ENCODE measurements around the gene CELF5.
A peak's percentile ranks its signal among the peaks of the same experiment; 100 is the strongest.
"Not testable (repeated sequence)": the region's sequence is repeated elsewhere in the genome, so short reads cannot be mapped to it uniquely, and the experiment has no call there.

The CELF5 gene

GRCh38 chr19:3283246-3283751 lies 58.8 kb downstream of the CELF5 start:
- no peak for DNase-seq (ENCODE audit: low read depth, low spot score)
- no peak for TF ChIP-seq CTCF (IDR thresholded peaks at IDR 0.05; ENCODE audit: low read depth, low read length)
- H3K4me3 ChIP-seq (ENCODE audit: low read depth, low read length), result no peak overlapping the region
- in situ Hi-C loops (cut with HindIII; ENCODE audit: low sequenced_read_pairs), result no loop called here

DNA sequence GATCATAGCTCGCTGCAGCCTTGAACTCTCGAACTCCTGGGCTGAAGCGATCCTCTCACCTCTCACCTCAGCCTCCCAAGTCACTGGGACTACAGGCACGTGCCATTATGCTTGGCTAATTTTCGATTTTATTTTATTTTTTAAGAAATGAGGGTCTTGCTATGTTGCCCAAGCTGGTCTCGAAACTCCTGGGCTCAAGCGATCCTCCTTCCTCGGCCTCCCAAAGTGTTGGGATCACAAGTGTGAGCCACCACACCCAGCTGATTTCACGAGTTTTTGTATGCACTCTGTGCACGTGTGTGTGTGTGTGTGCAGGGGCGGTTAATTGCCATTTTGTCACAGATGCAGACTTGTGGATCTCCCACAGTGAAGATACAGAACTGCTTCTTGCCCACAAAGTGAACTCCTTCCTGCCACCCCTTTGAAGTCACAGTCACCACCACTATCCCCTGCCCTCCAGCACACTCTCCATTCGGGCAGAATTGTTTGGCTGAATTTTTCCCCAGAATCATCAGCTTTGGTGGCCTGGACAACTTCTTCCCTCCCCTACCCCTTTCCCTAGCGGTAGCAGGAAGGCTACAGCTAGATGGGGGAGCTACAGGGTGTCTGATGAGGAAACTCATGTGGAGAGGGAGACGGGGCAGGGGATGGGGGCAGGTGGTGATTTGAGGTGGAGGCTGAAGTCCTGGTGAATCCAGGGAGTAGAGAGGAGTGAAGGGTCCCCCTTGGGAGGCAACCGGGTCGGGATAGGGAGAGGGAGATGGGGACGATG lies 59.6 kb downstream of the CELF5 start:
- no peak for TF ChIP-seq CTCF (IDR thresholded peaks at IDR 0.05; ENCODE audit: low read depth, low read length)
- H3K4me3 ChIP-seq (ENCODE audit: low read depth, low read length), result no peak overlapping the region
- DNase-seq (ENCODE audit: low read depth, low spot score), result no peak
- in situ Hi-C loops (cut with HindIII; ENCODE audit: low sequenced_read_pairs), result no loop called here

- DNase-seq (ENCODE audit: low read depth, low spot score), result peak; percentile 39
- H3K4me3 ChIP-seq (ENCODE audit: low read depth, low read length), result no peak overlapping the region
- TF ChIP-seq CTCF (IDR thresholded peaks at IDR 0.05; ENCODE audit: low read depth, low read length), result no peak
- in situ Hi-C loops (cut with HindIII; ENCODE audit: low sequenced_read_pairs), result no loop called here
Measured at GRCh38 chr19:3284759-3285646, 60.5 kb downstream of the CELF5 start.

GRCh38 chr19:3285647-3286176 lies 61.3 kb downstream of the CELF5 start:
- in situ Hi-C loops (cut with HindIII; ENCODE audit: low sequenced_read_pairs), result no loop called here
- H3K4me3 ChIP-seq (ENCODE audit: low read depth, low read length), result no peak overlapping the region
- DNase-seq (ENCODE audit: low read depth, low spot score), result no peak
- TF ChIP-seq CTCF (IDR thresholded peaks at IDR 0.05; ENCODE audit: low read depth, low read length), result no peak

DNA sequence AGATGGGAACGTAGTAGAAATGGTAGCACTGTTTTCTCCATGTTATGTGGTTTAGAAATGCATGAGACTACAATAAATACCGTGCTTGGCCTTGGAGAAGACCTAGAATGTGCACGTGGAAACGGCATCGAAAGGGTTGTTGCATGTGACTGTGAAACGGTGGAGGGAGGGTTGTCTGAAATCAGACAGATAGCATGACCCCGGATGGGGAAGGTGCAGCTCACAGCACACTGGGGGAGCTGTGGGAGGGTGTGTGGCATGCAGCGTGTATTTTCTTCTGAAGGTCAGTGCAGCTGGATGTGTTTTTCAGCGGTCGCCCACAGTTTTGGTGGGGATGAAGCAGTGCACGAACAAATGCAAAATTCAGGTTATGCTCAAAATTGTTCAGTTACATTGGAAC lies 63.4 kb downstream of the CELF5 start:
- no peak for TF ChIP-seq CTCF (IDR thresholded peaks at IDR 0.05; ENCODE audit: low read depth, low read length)
- in situ Hi-C loops (cut with HindIII; ENCODE audit: low sequenced_read_pairs), result no loop called here
- H3K4me3 ChIP-seq (ENCODE audit: low read depth, low read length), result no peak overlapping the region
- DNase-seq (ENCODE audit: low read depth, low spot score), result no peak

GRCh38 chr19:3288437-3288836 lies 64.0 kb downstream of the CELF5 start:
- in situ Hi-C loops (cut with HindIII; ENCODE audit: low sequenced_read_pairs); DNase-seq (ENCODE audit: low read depth, low spot score); H3K4me3 ChIP-seq (ENCODE audit: low read depth, low read length): not testable (repeated sequence)

Data from astrocyte of the spinal cord (primary cell).